ENCODE results near the gene FREM2. TPM values are rescaled to one million over a fixed set of nuclear protein-coding genes. Genes with fewer than 3 reads are reported as not detected.

Gene FREM2
- polyA plus RNA-seq, 1 of the 3 experiments (the other 2 are of a cell fraction), result not detected

- Histone ChIP-seq H3K36me3 (replicated peaks in 1 of 2; ENCODE audit: control insufficient read depth in 1 of 2, insufficient read depth in 2 of 2, low read length in 1 of 2) (no peaks in the 10 kb centered on the region), H3K4me1 (ENCODE audit: control insufficient read depth in 1 of 2, insufficient read depth in 2 of 2, low read depth in 1 of 2, low read length in 1 of 2) (peaks cover 0 to 4% of the 10 kb centered on the region in 2 experiments; a peak in 3 of 4 replicates), H3K4me2 (no peak overlapping the region), H3F3A (replicated peaks; ENCODE audit: insufficient read depth) (no peaks in the 10 kb centered on the region), H3K9ac (no peak overlapping the region), H3K9me3 (no peaks in the 10 kb centered on the region), H3K9me2 (no peaks in the 10 kb centered on the region), H2AFZ (ENCODE audit: low read depth) (no peak overlapping the region), H4K20me1 (ENCODE audit: insufficient read depth) (no peaks in the 10 kb centered on the region), H3K27me3 (ENCODE audit: insufficient read depth) (no peaks in the 10 kb centered on the region), H3K4me3 (ENCODE audit: low read depth in 2 of 2, low read length in 1 of 2) (no peak overlapping the region), H3K27ac (ENCODE audit: low read depth in 2 of 2, low read length in 1 of 2) (no peak overlapping the region), H3K79me2 (ENCODE audit: insufficient read depth) (no peaks in the 10 kb centered on the region)
- CTCF ChIA-PET, result interaction anchor here (0.9 to 1.2 kb wide), 2 partner anchors 17 to 19 kb away, joined by 3 read pairs; no protein-coding TSS in a partner anchor
- WGBS (ENCODE audit: low lambda C conversion rate), result 50% methylated on average over 8 of the region's 8 CpGs
- no peak for DNase-seq
- TF ChIP-seq MEF2A (IDR thresholded peaks at IDR 0.05; ENCODE audit: borderline replicate concordance, low read depth) (no peak), CHD2 (IDR thresholded peaks at IDR 0.05; ENCODE audit: low read length, partially characterized antibody) (no peak), MAX (IDR thresholded peaks at IDR 0.05; ENCODE audit: low read depth) (no peak), RAD21 (IDR thresholded peaks at IDR 0.05; ENCODE audit: low read length) (no peak), RFX5 (IDR thresholded peaks at IDR 0.05; ENCODE audit: low read length) (no peak), GATA2 (CRISPR knock-in tag; IDR thresholded peaks at IDR 0.05) (no peak), IRF3 (IDR thresholded peaks at IDR 0.05; ENCODE audit: low read depth, low read length) (no peak), SIN3A (IDR thresholded peaks at IDR 0.05; ENCODE audit: borderline replicate concordance, low read depth, low read length) (no peak), CTCF (IDR thresholded peaks at IDR 0.05) (no peak), FOXJ3 (CRISPR knock-in tag; IDR thresholded peaks at IDR 0.05) (no peak), PBX3 (IDR thresholded peaks at IDR 0.05) (no peak), YY1 (IDR thresholded peaks at IDR 0.05; ENCODE audit: low read depth) (no peak), TEAD4 (IDR thresholded peaks at IDR 0.05; ENCODE audit: borderline replicate concordance, insufficient read depth) (no peak), EP300 (IDR thresholded peaks at IDR 0.05; ENCODE audit: borderline replicate concordance in 1 of 2, low read depth in 1 of 2, low read length in 1 of 2) (no peak), ZBTB33 (IDR thresholded peaks at IDR 0.05; ENCODE audit: borderline replicate concordance, low read depth) (no peak), NFIC (IDR thresholded peaks at IDR 0.05; ENCODE audit: borderline replicate concordance) (no peak), SMC3 (IDR thresholded peaks at IDR 0.05; ENCODE audit: low read depth, low read length) (no peak), MXI1 (IDR thresholded peaks at IDR 0.05; ENCODE audit: low read depth, low read length) (no peak), FOSL2 (IDR thresholded peaks at IDR 0.05; ENCODE audit: borderline replicate concordance, low read depth) (no peak)
- POLR2A ChIA-PET, result no interaction called here
Measured at GRCh38 chr13:38821770-38822551, 135.1 kb downstream of the FREM2 start.
